DMS79 treated with DMSO at 0.1 percent for 48 hours (cell line): ENCODE results near the gene NHS.
"Not testable (repeated sequence)": the region's sequence is repeated elsewhere in the genome, so short reads cannot be mapped to it uniquely, and the experiment has no call there.

Source experiments
- DNase-seq: peaks from one replicate; lab custom pipeline; 2025; lab: John Stamatoyannopoulos, UW

The NHS gene

GRCh38 chrX:17549107-17549651 lies 174.2 kb downstream of the NHS start:
- no peak for DNase-seq

DNA sequence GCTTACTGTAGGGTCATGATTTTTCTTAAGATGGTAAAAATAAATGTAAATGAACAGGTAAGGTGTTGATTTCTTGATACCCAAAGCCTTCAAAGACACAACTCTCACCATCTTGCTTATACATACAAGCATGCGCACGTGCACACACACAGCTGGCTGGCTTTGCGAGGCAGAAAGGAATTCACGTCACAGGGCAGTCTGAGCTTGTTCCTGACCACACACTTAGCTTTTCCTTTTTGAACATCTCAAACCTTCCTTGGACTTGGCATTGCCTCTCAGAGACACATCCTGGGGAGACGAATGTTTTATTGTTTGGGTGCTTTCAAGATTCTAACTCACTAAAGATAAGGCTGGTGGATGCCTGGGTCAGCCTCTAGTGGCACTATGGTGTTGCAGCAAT lies 175.0 kb downstream of the NHS start:
- peak; percentile 0 for DNase-seq

GRCh38 chrX:17552044-17552650 lies 177.1 kb downstream of the NHS start:
- DNase-seq = no peak

- no peak for DNase-seq
Observed at GRCh38 chrX:17553469-17553868, 178.5 kb downstream of the NHS start.

DNA sequence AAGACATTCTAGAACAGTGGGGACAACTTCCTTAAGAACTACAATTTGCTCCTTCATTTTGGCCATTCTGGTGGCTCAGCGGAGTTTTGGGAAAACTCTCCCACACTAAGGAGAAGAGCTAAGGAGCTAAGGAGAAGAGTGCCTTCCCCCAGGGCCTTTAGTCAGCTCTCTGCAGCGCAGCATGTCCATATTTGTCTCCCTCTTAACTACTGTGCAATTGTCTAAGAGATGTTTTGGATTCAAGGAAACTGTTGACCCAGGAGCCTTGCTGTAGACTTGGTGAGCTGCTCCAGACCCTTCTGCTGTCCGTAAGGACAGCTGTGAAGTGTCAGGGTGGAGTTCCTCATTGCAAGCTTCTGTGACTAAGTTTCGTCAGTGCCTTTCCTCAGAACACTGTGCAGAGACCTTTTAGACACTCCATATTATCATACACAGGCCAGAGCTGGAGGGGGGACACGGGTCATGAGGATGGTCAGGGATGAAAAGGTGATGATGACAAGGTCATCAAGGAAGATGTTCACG lies 179.0 kb downstream of the NHS start:
- DNase-seq = no peak

GRCh38 chrX:17554914-17555313 lies 179.9 kb downstream of the NHS start:
- DNase-seq = no peak

DNA sequence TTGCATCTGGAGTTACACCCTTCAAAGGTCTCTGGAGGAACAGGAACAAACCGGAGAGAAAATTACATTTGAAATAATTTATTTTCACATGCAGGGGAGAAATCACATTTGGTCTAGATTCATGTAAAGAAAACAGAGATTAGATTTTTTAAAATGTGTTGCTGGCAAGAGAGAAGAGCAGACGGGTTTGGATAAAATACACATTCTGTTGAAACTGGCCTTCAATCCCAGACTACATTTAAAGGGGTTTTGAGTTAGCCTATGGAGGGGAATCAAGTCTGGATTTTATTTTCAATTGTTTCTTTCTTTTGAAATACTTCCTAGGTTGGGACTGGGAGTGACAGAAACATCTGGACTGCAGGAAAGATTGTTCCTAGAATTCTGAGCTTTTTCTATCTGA lies 180.8 kb downstream of the NHS start:
- no peak for DNase-seq

DNA sequence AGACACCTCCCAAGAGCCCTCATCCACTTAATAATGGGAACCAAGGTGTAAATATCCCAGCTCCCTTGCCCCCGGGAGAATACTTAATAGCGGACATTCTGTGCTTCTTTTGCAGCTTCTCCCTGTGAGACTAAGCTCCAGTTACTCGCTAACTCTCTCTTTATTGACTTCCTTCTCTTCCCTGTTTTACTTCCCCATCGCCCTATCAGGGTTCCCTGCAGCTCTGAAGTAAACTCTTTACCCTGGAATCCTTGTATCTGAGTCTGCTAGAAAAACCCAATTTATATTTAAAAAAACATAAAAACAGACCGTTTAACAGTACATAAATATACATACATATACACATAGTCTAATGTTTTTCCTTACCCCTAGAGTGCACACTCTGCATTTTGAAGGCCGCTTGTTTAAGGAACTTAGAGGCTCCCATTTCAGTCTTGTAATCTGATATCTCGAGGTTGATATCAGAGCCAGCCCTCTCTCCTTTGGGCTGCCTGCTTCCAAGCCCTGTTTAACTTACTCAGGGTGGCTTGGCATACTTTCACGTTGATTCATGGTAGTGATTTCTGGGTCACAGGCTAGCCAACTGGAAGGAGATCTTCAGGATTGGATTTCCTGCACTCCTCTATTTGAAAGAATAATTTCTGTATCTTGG lies 184.9 kb downstream of the NHS start:
- no peak for DNase-seq

DNA sequence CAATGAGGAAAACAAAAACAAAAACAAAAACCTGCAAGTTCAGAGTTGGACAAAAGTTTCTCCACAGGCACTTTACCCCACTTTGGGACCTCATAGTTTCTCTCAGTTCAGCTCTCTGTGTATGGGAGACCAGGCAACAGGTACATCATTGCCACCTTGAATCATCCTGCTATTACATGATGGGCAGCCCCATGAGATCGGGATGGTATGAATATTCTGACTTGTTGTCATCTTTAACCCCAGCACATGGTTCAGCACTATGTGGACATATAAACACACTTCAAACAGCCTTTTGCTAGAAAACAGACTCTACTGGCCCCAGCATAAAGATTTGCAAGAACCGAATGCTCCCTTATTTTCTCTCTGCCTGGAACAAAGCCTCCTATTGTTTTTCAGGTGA lies 185.4 kb downstream of the NHS start:
- no peak for DNase-seq

- no peak for DNase-seq
Observed at GRCh38 chrX:17563076-17563475, 188.1 kb downstream of the NHS start.

- no peak for DNase-seq
Observed at GRCh38 chrX:17563515-17563914, 188.5 kb downstream of the NHS start.

DNA sequence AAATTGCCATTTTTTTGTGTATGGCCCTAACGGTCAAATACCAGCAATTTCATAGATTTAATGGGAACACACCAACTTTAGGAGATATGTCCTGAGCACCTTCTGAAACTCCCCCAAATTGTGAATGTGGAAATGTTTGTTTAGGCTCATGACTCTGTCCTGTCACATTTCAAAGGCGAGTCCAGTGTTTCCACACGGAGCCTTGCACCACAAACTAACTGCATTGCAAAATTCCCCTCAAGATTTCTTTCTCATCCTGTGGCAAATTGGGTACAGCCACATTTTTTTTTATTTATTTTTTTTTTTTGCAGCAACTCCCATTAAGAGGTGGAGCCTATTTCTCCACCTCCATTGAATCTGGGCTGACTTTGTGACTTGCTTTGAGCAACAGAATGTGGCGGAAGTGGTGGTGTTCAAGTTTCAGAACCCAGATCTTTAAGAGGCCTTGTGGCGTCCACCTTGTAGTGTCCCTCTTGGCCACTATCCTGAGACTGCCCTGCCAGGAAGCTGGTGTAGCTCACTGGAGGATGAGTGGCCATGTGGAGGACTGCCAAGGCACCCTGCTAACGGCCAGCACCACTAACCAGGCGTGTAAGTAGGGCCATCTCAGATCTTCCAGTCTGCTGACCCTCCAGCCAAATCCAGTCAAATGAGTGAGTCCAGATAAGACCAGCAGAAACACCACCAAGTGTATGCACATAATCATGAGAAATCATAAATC lies 189.8 kb downstream of the NHS start:
- no peak for DNase-seq

DNA sequence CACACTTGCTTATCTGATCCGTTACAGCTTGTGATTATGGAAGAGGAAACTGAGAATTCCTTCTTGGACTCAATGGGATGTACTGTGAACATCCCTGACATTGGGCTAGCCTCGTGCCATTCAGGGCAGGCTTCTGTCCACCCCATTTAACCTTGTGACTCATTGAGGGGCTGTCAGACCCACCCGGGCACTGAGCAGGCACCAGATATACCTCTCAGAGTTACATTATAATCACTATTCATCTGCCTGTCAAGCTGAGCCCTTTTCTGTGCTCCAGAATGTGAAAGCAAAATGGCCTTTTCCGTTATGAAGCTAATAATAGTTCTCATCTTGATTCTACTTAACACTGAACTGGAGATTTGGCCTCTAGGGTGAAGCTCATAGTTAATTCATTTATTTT lies 191.7 kb downstream of the NHS start:
- no peak for DNase-seq

DNA sequence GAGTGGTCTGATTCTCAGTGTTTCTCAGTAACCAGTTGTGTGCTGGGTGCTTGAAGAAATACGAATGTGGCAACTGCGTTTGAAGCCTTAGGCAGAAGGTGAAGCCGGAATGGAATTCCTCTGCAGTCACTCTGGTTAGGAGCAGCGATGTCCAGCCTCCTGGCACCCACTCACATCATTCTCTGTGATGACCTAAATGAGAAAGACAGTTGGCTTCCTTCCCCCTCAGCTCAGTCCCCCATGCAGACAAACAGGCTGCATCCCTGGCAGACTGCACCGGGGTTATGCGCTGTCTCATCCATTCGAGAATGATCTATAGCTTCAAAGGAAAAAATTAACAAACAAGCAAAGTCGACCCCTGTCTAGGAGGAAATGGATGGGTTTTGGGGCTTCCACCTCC lies 192.2 kb downstream of the NHS start:
- no peak for DNase-seq

DNA sequence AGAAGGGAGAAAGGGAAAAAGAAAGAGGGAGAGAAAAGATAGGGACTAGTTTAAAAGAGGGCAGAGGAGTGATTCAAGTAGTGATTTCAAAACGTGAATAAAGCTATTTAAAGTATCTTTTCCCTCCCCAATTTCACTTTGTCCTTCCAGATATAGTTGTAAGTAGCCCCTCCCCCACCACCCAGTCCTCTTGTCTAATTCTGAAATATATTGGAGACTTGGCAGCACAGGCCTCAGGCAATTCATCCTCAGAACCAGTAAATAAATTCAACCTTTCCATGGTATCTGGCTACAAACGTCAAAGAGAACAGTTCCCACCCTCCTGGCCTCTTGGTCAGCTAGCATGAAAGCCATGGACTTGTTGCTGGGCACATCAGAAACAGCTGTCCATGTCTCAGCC lies 192.8 kb downstream of the NHS start:
- DNase-seq = no peak

GRCh38 chrX:17568804-17569203 lies 193.8 kb downstream of the NHS start:
- DNase-seq = not testable (repeated sequence)

GRCh38 chrX:17579026-17579425 lies 204.0 kb downstream of the NHS start:
- no peak for DNase-seq

DNA sequence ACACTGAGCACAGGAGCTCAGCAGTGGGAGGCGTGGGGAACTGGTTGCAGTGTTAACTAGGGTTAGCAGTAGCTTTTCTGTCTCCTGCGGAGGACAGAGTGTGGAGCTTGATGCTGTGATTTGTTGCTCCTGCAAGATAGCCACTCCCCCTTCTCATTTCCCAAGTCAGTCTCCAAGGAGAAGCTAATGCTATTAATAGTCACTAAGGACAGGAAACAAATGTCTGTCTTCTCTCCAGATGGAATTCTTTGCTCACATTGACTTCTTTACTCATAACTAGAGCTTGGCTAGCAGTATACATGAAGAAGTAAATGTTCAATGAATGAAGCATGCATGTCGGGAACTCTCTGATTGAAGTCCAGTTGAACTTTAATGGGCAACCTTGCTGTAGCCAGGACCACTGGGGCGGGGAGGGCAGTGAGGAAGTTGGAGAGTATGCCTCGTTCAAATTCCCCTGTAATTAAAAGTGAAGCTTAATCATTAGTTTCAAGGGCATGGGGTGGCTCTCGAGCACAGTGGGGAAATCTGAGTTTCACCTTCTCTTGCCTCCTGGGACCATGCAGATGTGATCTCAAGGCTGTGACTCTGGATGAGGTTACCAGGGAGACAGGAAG lies 205.6 kb downstream of the NHS start:
- DNase-seq = no peak

- no peak for DNase-seq
Observed at GRCh38 chrX:17581641-17582040, 206.6 kb downstream of the NHS start.

DNA sequence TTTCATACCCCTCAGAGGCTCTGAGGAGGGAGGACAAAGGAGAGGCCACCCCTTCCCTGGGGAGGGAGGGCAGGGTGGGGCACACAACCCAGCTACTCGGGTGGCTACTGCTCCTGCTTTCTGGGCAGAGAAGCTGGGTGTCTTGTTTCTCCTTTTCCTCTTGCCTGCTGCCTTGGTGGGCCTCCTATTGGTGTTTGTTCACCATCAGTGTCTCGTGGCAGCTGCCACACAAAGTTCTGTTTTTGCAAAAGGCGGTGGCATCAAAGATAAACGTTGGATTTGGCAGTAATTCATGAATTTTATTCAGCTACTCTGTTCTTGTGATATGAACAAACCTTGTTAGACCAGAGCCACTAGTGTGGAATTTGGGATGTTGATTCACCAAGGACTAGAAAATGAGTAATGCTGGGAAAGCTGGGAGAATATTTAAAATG lies 209.3 kb downstream of the NHS start:
- no peak for DNase-seq

DNA sequence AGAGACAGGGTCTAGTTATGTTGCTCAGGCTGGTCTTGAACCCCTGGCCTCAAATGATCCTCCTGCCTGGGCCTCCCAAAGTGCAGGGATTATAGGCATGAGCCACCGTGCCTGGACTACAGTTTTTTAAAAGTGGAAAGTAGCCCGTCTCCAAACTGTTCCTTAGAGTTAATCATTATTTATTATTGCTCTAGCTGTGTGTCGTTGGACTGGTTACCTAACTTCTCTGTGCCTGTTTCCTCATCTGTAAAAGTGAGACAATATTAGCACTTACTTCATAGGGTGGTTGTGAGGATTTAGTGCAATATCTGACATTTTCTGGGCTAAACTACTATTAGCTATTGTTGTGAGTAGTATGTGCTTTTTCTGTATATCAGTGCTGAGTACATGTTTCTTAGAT lies 210.0 kb downstream of the NHS start:
- DNase-seq = no peak

GRCh38 chrX:17587366-17587765 lies 212.4 kb downstream of the NHS start:
- DNase-seq = no peak

- DNase-seq = no peak
Observed at GRCh38 chrX:17588303-17588702, 213.3 kb downstream of the NHS start.
